Panc1 (cell line): ENCODE results near the gene ALLC. TPM values are rescaled to one million over a fixed set of nuclear protein-coding genes. Genes with fewer than 3 reads are reported as not detected.
"Not testable (repeated sequence)": the region's sequence is repeated elsewhere in the genome, so short reads cannot be mapped to it uniquely, and the experiment has no call there.

ENCODE experiments used
- ATAC-seq: fragments of 200-7000 bp; cut with Tn5 transposase; 2 replicates; pipeline ENCODE4 v1.9.1; 2020; ENCODE audit warnings: mild to moderate bottlenecking, moderate library complexity
- BruUV-seq: library from RNA; stranded (reverse); fragments of 400-500 nt; replicated peaks from 2 replicates; lab custom pipeline; 2021; lab: Mats Ljungman, UMichigan
- CTCF ChIA-PET: fragments of 300-600 bp; sonication (Branson Sonifier 250); formaldehyde crosslinking; loops from one replicate; lab custom pipeline; 2022; ENCODE audit warnings: antibody characterized with exemption; lab: Charles Lee
- POLR2A ChIA-PET: fragments of 300-600 bp; sonication (Branson Sonifier 250); formaldehyde crosslinking; loops from one replicate; lab custom pipeline; 2022; ENCODE audit warnings: antibody characterized with exemption; lab: Charles Lee
- DNase-seq: peaks from one replicate; pipeline ENCODE4 v3.0.0-alpha.2; 2010; ENCODE audit warnings: low read depth, low spot score
- H3K27ac ChIP-seq: 2 replicates; pipeline ENCODE4 v1.5.1; 2011; ENCODE audit warnings: mild to moderate bottlenecking, low read length, inconsistent platforms
- H3K27me3 ChIP-seq: fragments of 200-500 bp; sonication (Bioruptor generic); 2 replicates; pipeline ENCODE4 v1.6.0; 2014; ENCODE audit warnings: low read length, inconsistent platforms; ENCODE audit not compliant: control insufficient read depth, insufficient read depth
- H3K36me3 ChIP-seq: fragments of 200-500 bp; sonication (Bioruptor generic); 2 replicates; pipeline ENCODE4 v1.5.1; 2014; ENCODE audit warnings: inconsistent platforms, mild to moderate bottlenecking, low read length, moderate library complexity; ENCODE audit not compliant: control insufficient read depth, insufficient read depth
- H3K4me1 ChIP-seq: 2 replicates; pipeline ENCODE4 v1.5.1; 2011; ENCODE audit warnings: inconsistent platforms, mild to moderate bottlenecking, low read length, moderate library complexity; ENCODE audit not compliant: control insufficient read depth, insufficient read depth
- H3K4me3 ChIP-seq, 2 experiments: 2 replicates each; pipeline ENCODE4 v1.5.1; 2011 to 2012; ENCODE audit warnings: low read depth in 2 of 2, low read length in 2 of 2, mild to moderate bottlenecking in 2 of 2, inconsistent platforms in 1 of 2, moderate library complexity in 1 of 2
- H3K9me3 ChIP-seq: fragments of 200-500 bp; sonication (Bioruptor generic); 2 replicates; pipeline ENCODE4 v1.5.1; 2014; ENCODE audit warnings: low read depth, mild to moderate bottlenecking, inconsistent platforms, low read length, moderate library complexity; ENCODE audit not compliant: control insufficient read depth, insufficient read depth
- CTCF ChIP-seq: fragments of 450-650 bp; IDR thresholded peaks from 2 replicates; pipeline ENCODE4 v1.5.1; 2017; ENCODE audit warnings: mild to moderate bottlenecking
- POLR2AphosphoS5 ChIP-seq: IDR thresholded peaks from 2 replicates; pipeline ENCODE4 v1.6.1; 2012; ENCODE audit warnings: mild to moderate bottlenecking, low read depth, low read length, moderate library complexity
- REST ChIP-seq, 2 experiments: IDR thresholded peaks; 2 replicates each; pipeline ENCODE4 v1.6.1; 2011 to 2012; ENCODE audit warnings: low read depth in 2 of 2, control low read depth in 1 of 2, low read length in 1 of 2, mild to moderate bottlenecking in 1 of 2, moderate library complexity in 1 of 2; ENCODE audit not compliant: insufficient read depth in 1 of 2
- SIN3A ChIP-seq: IDR thresholded peaks from 2 replicates; pipeline ENCODE4 v1.6.1; 2012; ENCODE audit warnings: low read depth, mild to moderate bottlenecking, low read length, moderate library complexity, borderline replicate concordance; ENCODE audit not compliant: insufficient read depth
- TCF7L2 ChIP-seq: IDR thresholded peaks from 2 replicates; pipeline ENCODE4 v1.6.1; 2011; ENCODE audit warnings: mild to moderate bottlenecking, low read depth, low read length, inconsistent platforms
- in situ Hi-C: cut with HindIII; loops from 2 replicates; pipeline ENCODE4 v1.10.0; 2016; ENCODE audit warnings: low sequenced_read_pairs, low pct_unique_long_range_greater_than_20kb
- intact Hi-C: fragments of 100-400 bp; cut with micrococcal nuclease; formaldehyde crosslinking; loops from one replicate; pipeline ENCODE4 v1.10.0; 2022; ENCODE audit not compliant: unreplicated experiment
- total RNA-seq: library from RNA; stranded (reverse); gene quantifications from one replicate; pipeline ENCODE4 v1.2.1, GENCODE V29; 2021; ENCODE audit not compliant: unreplicated experiment

The ALLC gene
- total RNA-seq, 1 experiment from 2014 or later: not detected

- CTCF ChIA-PET: no interaction called here
- DNase-seq (no peak), ATAC-seq (no peak)
- in situ Hi-C loops (no loop called here), intact Hi-C loops (no loop called here)
- Histone ChIP-seq H3K27me3 (peaks cover 4% of the 10 kb centered on the region; the same call in 1 of the 2 replicates), H3K36me3 (no peaks in the 10 kb centered on the region), H3K4me1 (no peaks in the 10 kb centered on the region), H3K27ac (no peak overlapping the region), H3K4me3 (no peak overlapping the region), H3K9me3 (no peaks in the 10 kb centered on the region)
- BruUV-seq: no TSS peak
- no peak for TF ChIP-seq TCF7L2
- TF ChIP-seq SIN3A: no peak
- TF ChIP-seq POLR2AphosphoS5: no peak
- TF ChIP-seq CTCF: no peak
- no peak for TF ChIP-seq REST (IDR thresholded peaks at IDR 0.05; ENCODE audit: insufficient read depth in 1 of 2, low read depth in 2 of 2, low read length in 1 of 2)
- POLR2A ChIA-PET: no interaction called here
These were observed 23.3 kb upstream of the ALLC start for GRCh38 chr2:3634596-3635121.

- Histone ChIP-seq H3K9me3 (no peaks in the 10 kb centered on the region), H3K4me1 (no peaks in the 10 kb centered on the region), H3K36me3 (no peaks in the 10 kb centered on the region), H3K27ac (no peak overlapping the region), H3K4me3 (no peak overlapping the region), H3K27me3 (peaks cover 4% of the 10 kb centered on the region; the same call in 1 of the 2 replicates)
- ATAC-seq: no peak; the same call in 1 of the 2 replicates
- in situ Hi-C loops: no loop called here
- POLR2A ChIA-PET: no interaction called here
- no peak for DNase-seq
- intact Hi-C loops: no loop called here
- TF ChIP-seq SIN3A (no peak), CTCF (no peak), REST (IDR thresholded peaks at IDR 0.05; ENCODE audit: insufficient read depth in 1 of 2, low read depth in 2 of 2, low read length in 1 of 2) (no peak), POLR2AphosphoS5 (no peak), TCF7L2 (no peak)
- CTCF ChIA-PET: no interaction called here
- BruUV-seq: no TSS peak
These were observed 22.6 kb upstream of the ALLC start for GRCh38 chr2:3635171-3635974.

GRCh38 chr2:3635975-3636327 is 22.0 kb upstream of the ALLC start:
- BruUV-seq, in situ Hi-C loops, H3K36me3 ChIP-seq, H3K9me3 ChIP-seq, CTCF ChIA-PET, H3K27ac ChIP-seq, ATAC-seq, POLR2A ChIA-PET, H3K4me1 ChIP-seq, DNase-seq, H3K27me3 ChIP-seq, intact Hi-C loops, H3K4me3 ChIP-seq: not testable (repeated sequence)
